SK-N-SH treated with all-trans-retinoic acid at 6 μM for 48 hours (cell line): Measurements from ENCODE around the gene IFITM2.

Source experiments
- CSDC2 ChIP-seq: fragments of 250-450 bp; sonication (Bioruptor Pico); IDR thresholded peaks from 2 replicates; pipeline ENCODE4 v1.5.0; 2020; ENCODE audit warnings: mild to moderate bottlenecking, moderate library complexity
- POU6F1 ChIP-seq: fragments of 250-450 bp; sonication (Bioruptor Pico); IDR thresholded peaks from 2 replicates; pipeline ENCODE4 v1.8.0; 2021; ENCODE audit warnings: low read depth, mild to moderate bottlenecking, moderate library complexity, borderline replicate concordance
- RARB ChIP-seq: fragments of 250-450 bp; sonication (Bioruptor Pico); IDR thresholded peaks from 2 replicates; pipeline ENCODE4 v1.8.0; 2021; ENCODE audit warnings: mild to moderate bottlenecking, moderate library complexity
- SNAI2 ChIP-seq: fragments of 250-450 bp; sonication (Bioruptor Pico); IDR thresholded peaks from 2 replicates; pipeline ENCODE4 v1.5.0; 2020; ENCODE audit warnings: mild to moderate bottlenecking, moderate library complexity
- TSHZ2 ChIP-seq: fragments of 250-450 bp; sonication (Bioruptor Pico); IDR thresholded peaks from 2 replicates; pipeline ENCODE4 v1.5.0; 2020; ENCODE audit warnings: mild to moderate bottlenecking, moderate library complexity
- ZC3H10 ChIP-seq: fragments of 250-450 bp; sonication (Bioruptor Pico); IDR thresholded peaks from 2 replicates; pipeline ENCODE4 v1.5.1; 2021; ENCODE audit warnings: mild to moderate bottlenecking, moderate library complexity
- ZNF565 ChIP-seq: fragments of 450-650 bp; formaldehyde crosslinking; conservative IDR thresholded peaks from 2 replicates; pipeline ENCODE4 v1.5.0; 2020; ENCODE audit warnings: low read depth, mild to moderate bottlenecking, moderate library complexity
- ZNF70 ChIP-seq: fragments of 450-650 bp; formaldehyde crosslinking; IDR thresholded peaks from 2 replicates; pipeline ENCODE4 v1.5.0; 2020; ENCODE audit warnings: mild to moderate bottlenecking, moderate library complexity
- TF ChIP-seq, protein P1 (sequence below): fragments of 250-450 bp; sonication (Bioruptor Pico); IDR thresholded peaks from 2 replicates; pipeline ENCODE4 v1.5.1; 2020; ENCODE audit warnings: low read depth, mild to moderate bottlenecking, moderate library complexity
- TF ChIP-seq, protein P2 (sequence below): fragments of 250-450 bp; sonication (Bioruptor Pico); IDR thresholded peaks from 2 replicates; pipeline ENCODE4 v1.8.0; 2020; ENCODE audit warnings: mild to moderate bottlenecking, moderate library complexity, borderline replicate concordance

- TF ChIP-seq, protein P1, sequence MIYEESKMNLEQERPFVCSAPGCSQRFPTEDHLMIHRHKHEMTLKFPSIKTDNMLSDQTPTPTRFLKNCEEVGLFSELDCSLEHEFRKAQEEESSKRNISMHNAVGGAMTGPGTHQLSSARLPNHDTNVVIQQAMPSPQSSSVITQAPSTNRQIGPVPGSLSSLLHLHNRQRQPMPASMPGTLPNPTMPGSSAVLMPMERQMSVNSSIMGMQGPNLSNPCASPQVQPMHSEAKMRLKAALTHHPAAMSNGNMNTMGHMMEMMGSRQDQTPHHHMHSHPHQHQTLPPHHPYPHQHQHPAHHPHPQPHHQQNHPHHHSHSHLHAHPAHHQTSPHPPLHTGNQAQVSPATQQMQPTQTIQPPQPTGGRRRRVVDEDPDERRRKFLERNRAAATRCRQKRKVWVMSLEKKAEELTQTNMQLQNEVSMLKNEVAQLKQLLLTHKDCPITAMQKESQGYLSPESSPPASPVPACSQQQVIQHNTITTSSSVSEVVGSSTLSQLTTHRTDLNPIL: no peak
- TF ChIP-seq CSDC2 (CRISPR knock-in tag) (no peak), ZC3H10 (CRISPR knock-in tag) (no peak), TSHZ2 (CRISPR knock-in tag) (no peak), POU6F1 (CRISPR knock-in tag) (no peak), ZNF70 (CRISPR knock-in tag) (no peak), SNAI2 (CRISPR knock-in tag) (no peak), RARB (no peak), ZNF565 (CRISPR knock-in tag) (no peak)
- TF ChIP-seq, protein P2, sequence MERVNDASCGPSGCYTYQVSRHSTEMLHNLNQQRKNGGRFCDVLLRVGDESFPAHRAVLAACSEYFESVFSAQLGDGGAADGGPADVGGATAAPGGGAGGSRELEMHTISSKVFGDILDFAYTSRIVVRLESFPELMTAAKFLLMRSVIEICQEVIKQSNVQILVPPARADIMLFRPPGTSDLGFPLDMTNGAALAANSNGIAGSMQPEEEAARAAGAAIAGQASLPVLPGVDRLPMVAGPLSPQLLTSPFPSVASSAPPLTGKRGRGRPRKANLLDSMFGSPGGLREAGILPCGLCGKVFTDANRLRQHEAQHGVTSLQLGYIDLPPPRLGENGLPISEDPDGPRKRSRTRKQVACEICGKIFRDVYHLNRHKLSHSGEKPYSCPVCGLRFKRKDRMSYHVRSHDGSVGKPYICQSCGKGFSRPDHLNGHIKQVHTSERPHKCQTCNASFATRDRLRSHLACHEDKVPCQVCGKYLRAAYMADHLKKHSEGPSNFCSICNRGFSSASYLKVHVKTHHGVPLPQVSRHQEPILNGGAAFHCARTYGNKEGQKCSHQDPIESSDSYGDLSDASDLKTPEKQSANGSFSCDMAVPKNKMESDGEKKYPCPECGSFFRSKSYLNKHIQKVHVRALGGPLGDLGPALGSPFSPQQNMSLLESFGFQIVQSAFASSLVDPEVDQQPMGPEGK (CRISPR knock-in tag): no peak
Observed at GRCh38 chr11:315516-315994, 7.9 kb downstream of the IFITM2 start.
